NCI-H187 (cell line): ENCODE data around the gene SAMD4B.
A peak's percentile ranks its signal among the peaks of the same experiment; 100 is the strongest.

Experiments
- DNase-seq, 2 experiments: peaks; one replicate each; lab custom pipeline; 2025; lab: John Stamatoyannopoulos, UW

The SAMD4B gene

GRCh38 chr19:39390751-39391437 lies 48.7 kb downstream of the SAMD4B start, which contains the start of the genes MED29 and PAF1:
Gene MED29, plus strand, starts transcription at chr19:39391378. Its CDS starts 45 bp downstream, at chr19:39391423.
Gene PAF1, minus strand, starts transcription at chr19:39391106. Its CDS starts 242 bp downstream, at chr19:39390864.
- peak; percentile 97 to 100 for DNase-seq

DNA sequence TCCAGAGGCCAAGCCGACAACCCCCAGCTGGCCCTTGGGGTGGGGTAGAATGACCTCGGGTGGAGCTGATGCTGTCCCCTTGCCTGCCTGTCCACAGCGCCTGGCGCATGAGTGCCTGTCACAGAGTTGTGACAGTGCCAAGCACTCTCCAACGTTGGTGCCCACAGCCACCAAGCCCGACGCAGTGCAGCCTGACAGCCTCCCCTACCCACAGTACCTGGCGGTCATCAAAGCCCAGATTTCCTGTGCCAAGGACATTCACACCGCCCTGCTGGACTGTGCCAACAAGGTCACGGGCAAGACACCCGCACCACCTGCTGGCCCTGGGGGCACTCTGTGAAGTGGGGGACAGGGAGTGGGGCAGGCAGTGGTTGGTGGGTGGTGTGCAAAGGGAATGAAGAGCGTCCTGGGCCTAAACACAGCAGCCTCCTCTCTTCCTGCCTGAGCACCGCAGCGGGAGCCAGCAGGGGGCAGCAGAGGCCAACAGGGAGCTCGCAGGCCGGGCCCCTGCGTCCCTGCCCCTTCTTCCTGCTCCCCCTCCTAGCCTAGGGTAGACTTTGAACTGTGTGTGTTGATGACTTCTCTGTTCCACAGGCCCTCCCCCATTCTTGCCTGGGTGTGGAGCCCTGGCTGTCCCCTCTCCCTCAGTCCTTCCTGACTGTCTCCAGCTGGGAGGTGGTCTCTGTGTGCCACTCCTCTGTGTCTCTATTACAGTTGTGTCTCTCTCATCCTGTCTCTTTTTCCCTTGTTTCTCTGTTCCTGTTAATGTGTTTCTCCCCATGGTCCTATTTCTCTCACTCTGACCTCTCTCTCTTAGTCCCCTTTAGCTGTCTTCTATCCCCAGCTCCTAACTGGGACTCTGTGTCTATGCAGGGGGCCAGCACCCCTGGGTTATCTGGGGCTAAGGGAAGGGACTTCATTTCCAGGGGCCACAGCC lies 55.4 kb downstream of the SAMD4B start:
- DNase-seq = peak; percentile 18 to 43

DNA sequence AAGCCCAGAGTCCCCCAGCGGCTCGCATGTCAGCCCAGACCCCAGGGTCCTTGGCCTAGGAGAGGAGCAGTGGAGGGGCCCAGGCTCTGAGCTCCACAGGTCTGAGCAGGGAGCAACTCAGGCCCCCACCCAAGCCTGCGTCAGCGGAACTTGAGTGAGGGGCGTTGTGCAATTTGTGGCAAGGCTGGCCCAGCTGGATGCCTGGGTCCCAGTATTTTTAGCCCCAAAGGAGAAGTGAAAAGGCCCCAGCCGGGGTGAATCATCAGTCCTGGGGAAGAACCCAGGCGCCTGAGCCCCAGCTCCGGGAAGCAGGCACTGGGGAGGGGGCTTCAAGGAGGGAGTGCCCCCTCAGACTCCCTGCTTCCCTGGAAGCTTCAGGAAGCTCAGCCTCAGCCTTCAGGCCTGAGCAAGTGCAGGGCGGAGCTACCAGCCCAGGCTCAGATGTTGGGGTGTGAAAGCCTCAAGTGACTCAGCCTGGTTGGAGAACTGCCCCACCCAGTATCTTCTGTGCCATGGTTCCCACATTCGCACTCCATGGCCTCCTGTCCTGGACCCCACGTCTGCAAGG lies 56.2 kb downstream of the SAMD4B start:
- DNase-seq = no peak

- DNase-seq = no peak
Measured at GRCh38 chr19:39399668-39400050, 57.4 kb downstream of the SAMD4B start.

GRCh38 chr19:39400061-39400460 lies 57.8 kb downstream of the SAMD4B start:
- no peak for DNase-seq

- no peak for DNase-seq
Measured at GRCh38 chr19:39401070-39401548, 58.9 kb downstream of the SAMD4B start.

GRCh38 chr19:39401549-39402345 lies 59.5 kb downstream of the SAMD4B start:
- no peak for DNase-seq

DNA sequence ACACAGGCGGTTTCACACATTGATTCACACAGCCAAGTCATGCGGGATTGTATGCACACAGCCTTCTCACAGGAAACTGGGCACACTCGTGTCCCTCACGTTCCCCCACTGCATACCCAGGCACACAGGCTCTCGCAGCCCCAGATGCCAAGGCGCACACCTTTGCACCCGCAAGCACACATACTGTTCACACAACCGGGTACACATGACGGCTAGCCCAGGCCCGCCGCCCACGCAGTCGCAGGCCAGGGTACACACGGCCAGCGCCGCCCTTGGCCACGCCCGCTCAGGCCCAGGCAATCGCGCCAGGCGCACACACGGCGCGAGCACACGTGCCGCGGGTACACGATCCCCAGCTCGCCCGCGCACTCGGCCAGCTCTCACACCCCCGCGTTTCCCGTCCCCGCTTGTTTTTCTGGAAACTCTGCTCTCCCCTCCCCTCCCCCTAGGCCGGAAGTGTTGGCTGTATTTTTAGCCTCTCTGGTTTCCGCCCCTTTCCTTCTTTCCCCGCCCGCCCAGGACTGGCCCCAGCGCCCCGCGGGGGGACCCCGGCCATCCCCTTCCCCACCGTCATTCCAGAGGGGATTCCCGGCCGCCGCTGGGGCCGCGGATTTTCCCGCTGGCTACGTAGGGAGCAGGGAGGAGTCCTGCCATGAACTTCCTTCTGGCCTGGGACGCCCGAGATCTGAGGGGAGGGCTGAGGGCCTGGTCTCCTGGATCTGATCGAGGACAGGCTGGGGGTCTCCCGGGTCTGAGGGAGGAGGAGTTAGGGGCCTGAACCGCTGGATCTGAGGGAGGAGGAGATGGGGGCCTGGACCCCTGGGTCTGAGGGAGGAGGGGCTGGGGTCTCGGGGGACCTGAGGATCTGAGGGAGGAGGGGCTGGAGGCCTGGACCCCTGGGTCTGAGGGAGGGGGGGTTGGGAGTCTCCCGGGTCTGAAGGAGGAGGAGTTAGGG lies 60.4 kb downstream of the SAMD4B start:
- DNase-seq = peak; percentile 50 to 51

- peak in 1 of 2 experiments; percentile 12 for DNase-seq
Measured at GRCh38 chr19:39403331-39404312, 61.4 kb downstream of the SAMD4B start.

- no peak for DNase-seq
Measured at GRCh38 chr19:39405261-39405957, 63.2 kb downstream of the SAMD4B start.

- no peak for DNase-seq
Measured at GRCh38 chr19:39405958-39406655, 63.9 kb downstream of the SAMD4B start.

GRCh38 chr19:39406656-39407409 lies 64.6 kb downstream of the SAMD4B start, which contains the start of gene ZFP36:
Gene ZFP36, plus strand, starts transcription at chr19:39406847. Its CDS starts 58 bp downstream, at chr19:39406905.
- DNase-seq = no peak

GRCh38 chr19:39407410-39407659 lies 65.1 kb downstream of the SAMD4B start:
- DNase-seq = no peak

GRCh38 chr19:39407660-39408391 lies 65.6 kb downstream of the SAMD4B start:
- DNase-seq = no peak

DNA sequence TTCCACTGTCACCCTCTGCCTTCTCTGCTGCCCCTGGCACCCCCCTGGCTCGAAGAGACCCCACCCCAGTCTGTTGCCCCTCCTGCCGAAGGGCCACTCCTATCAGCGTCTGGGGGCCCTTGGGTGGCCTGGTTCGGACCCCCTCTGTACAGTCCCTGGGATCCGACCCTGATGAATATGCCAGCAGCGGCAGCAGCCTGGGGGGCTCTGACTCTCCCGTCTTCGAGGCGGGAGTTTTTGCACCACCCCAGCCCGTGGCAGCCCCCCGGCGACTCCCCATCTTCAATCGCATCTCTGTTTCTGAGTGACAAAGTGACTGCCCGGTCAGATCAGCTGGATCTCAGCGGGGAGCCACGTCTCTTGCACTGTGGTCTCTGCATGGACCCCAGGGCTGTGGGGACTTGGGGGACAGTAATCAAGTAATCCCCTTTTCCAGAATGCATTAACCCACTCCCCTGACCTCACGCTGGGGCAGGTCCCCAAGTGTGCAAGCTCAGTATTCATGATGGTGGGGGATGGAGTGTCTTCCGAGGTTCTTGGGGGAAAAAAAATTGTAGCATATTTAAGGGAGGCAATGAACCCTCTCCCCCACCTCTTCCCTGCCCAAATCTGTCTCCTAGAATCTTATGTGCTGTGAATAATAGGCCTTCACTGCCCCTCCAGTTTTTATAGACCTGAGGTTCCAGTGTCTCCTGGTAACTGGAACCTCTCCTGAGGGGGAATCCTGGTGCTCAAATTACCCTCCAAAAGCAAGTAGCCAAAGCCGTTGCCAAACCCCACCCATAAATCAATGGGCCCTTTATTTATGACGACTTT lies 66.4 kb downstream of the SAMD4B start:
- DNase-seq = no peak
